ENCODE measurements around the gene AKAP12.

AKAP12 gene

DNA sequence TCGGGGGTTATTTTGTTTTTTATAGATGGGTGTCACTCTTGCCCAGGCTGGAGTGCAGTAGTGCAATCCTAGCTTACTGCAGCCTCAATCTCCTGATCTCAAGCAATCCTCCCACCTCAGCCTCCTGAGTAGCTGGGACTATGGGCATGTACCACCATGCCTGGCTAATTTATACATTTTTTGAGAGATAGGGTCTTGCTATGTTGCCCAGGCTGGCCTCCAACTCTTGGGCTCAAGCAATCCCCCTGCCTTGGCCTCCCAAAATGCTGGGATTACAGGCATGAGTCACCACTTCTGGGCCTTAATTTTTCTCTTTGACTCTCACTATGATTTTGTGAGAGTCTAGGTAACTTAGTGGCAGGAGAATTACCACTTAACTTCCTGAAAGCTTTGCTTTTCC lies 23.3 kb downstream of the AKAP12 start:
- TF ChIP-seq TAF1 (IDR thresholded peaks at IDR 0.05; ENCODE audit: borderline replicate concordance, insufficient read depth, low read length): no peak
- TF ChIP-seq POLR2AphosphoS5 (IDR thresholded peaks at IDR 0.05; ENCODE audit: low read depth, low read length): no peak
- TF ChIP-seq, protein P1, sequence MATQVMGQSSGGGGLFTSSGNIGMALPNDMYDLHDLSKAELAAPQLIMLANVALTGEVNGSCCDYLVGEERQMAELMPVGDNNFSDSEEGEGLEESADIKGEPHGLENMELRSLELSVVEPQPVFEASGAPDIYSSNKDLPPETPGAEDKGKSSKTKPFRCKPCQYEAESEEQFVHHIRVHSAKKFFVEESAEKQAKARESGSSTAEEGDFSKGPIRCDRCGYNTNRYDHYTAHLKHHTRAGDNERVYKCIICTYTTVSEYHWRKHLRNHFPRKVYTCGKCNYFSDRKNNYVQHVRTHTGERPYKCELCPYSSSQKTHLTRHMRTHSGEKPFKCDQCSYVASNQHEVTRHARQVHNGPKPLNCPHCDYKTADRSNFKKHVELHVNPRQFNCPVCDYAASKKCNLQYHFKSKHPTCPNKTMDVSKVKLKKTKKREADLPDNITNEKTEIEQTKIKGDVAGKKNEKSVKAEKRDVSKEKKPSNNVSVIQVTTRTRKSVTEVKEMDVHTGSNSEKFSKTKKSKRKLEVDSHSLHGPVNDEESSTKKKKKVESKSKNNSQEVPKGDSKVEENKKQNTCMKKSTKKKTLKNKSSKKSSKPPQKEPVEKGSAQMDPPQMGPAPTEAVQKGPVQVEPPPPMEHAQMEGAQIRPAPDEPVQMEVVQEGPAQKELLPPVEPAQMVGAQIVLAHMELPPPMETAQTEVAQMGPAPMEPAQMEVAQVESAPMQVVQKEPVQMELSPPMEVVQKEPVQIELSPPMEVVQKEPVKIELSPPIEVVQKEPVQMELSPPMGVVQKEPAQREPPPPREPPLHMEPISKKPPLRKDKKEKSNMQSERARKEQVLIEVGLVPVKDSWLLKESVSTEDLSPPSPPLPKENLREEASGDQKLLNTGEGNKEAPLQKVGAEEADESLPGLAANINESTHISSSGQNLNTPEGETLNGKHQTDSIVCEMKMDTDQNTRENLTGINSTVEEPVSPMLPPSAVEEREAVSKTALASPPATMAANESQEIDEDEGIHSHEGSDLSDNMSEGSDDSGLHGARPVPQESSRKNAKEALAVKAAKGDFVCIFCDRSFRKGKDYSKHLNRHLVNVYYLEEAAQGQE (IDR thresholded peaks at IDR 0.05; ENCODE audit: insufficient read depth in 1 of 2, low read depth in 2 of 2, low read length in 2 of 2): no peak
- TF ChIP-seq SIN3A (IDR thresholded peaks at IDR 0.05; ENCODE audit: borderline replicate concordance, insufficient read depth, low read length): no peak
- TF ChIP-seq FOXP2 (optimal IDR thresholded peaks at IDR 0.05; ENCODE audit: borderline replicate concordance, extremely low read depth, extremely low read length, insufficient read depth): no peak

DNA sequence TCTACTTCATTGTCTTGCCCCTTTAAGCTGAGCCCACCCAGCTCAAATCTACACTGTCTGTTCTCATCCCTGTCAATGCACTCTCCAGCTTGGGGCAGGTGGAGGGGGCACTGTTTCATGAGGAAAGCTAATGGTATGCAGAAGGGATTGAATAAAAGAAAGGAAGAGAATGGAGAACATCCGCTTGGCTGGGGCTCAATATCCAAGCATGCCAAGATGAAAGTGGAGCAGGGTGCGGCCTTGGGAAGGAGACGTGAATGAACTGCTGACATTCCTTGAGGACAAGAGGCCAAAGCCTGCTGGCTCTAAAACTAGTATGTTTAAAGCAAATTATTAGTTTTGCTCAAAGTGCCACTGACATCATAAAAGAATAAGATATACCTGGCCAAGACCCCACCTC lies 24.2 kb downstream of the AKAP12 start:
- TF ChIP-seq TAF1 (IDR thresholded peaks at IDR 0.05; ENCODE audit: borderline replicate concordance, insufficient read depth, low read length): no peak
- TF ChIP-seq, protein P1 (IDR thresholded peaks at IDR 0.05; ENCODE audit: insufficient read depth in 1 of 2, low read depth in 2 of 2, low read length in 2 of 2): no peak
- no peak for TF ChIP-seq SIN3A (IDR thresholded peaks at IDR 0.05; ENCODE audit: borderline replicate concordance, insufficient read depth, low read length)
- no peak for TF ChIP-seq FOXP2 (optimal IDR thresholded peaks at IDR 0.05; ENCODE audit: borderline replicate concordance, extremely low read depth, extremely low read length, insufficient read depth)
- no peak for TF ChIP-seq POLR2AphosphoS5 (IDR thresholded peaks at IDR 0.05; ENCODE audit: low read depth, low read length)

DNA sequence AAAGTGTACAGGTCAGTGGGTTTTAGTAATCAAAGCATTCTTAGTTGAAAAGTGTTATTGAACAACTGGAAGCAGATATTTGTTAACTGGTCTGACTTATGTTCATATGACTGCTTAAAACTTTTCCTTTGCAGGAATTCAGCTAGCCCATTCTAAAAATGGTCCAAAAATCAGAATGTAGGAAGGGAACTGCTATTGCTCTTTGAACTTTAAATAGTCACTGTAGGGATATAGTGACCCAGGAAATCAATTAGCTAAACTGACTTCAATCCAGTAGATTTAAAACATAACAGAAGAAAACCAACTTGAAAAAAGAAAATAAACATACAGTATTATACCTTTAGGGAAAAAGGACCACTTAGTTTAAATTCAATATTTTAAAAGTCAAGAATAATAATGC lies 25.5 kb downstream of the AKAP12 start:
- TF ChIP-seq SIN3A (IDR thresholded peaks at IDR 0.05; ENCODE audit: borderline replicate concordance, insufficient read depth, low read length) (no peak), TAF1 (IDR thresholded peaks at IDR 0.05; ENCODE audit: borderline replicate concordance, insufficient read depth, low read length) (no peak)
- TF ChIP-seq, protein P1 (IDR thresholded peaks at IDR 0.05; ENCODE audit: insufficient read depth in 1 of 2, low read depth in 2 of 2, low read length in 2 of 2): no peak

DNA sequence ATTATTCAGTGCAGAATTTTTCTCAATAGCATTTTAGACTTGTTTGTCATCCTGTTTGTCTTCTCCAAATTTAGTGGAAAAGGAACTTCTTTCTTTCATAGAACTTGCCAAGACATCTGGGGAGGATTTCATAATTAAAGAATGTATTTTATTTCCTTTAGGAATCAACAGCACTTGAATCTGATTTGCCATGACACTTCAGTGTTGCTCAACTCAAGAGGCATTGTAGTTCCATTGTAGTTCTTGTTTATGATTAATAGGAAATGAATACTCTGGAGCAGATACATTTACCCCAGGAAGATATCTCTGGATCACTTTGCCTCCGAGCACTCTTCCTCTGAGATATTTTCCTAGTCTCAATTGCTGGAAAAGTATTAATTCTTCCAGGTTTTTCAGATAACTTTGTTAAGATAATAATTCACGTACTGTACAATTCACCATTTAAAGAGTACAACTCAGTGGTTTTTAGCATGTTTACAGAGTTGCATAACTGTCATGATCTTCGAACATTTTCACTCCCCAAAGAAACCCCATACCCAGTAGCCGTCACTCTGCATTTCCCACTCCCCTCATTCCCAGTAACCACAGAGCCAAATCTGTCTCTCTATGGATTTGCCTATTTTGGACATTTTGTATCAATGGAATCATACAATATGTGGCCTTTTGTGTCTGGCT lies 29.7 kb downstream of the AKAP12 start:
- TF ChIP-seq FOXP2 (optimal IDR thresholded peaks at IDR 0.05; ENCODE audit: borderline replicate concordance, extremely low read depth, extremely low read length, insufficient read depth): no peak
- TF ChIP-seq POLR2AphosphoS5 (IDR thresholded peaks at IDR 0.05; ENCODE audit: low read depth, low read length): no peak
- TF ChIP-seq TAF1 (IDR thresholded peaks at IDR 0.05; ENCODE audit: borderline replicate concordance, insufficient read depth, low read length): no peak
- TF ChIP-seq, protein P1 (IDR thresholded peaks at IDR 0.05; ENCODE audit: insufficient read depth in 1 of 2, low read depth in 2 of 2, low read length in 2 of 2): no peak
- no peak for TF ChIP-seq SIN3A (IDR thresholded peaks at IDR 0.05; ENCODE audit: borderline replicate concordance, insufficient read depth, low read length)

DNA sequence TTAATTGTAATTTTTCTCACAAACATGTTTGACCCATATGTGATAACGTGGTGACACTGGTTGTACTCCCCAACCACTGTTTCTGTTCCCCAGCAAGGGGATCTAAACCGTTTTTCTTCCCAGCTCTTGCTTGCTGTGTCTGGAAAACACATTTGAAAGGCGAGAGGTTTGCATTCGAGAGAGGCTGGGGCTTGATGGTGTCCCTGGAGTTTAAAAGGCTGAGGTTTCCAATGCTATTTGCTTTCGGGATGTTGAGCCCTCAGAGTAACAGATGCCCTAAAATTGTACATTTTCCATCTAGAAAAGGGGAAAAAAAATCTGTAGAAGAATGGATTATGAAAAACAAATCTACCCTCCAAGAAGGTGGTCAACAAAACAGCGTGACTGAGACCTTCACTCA lies 35.4 kb downstream of the AKAP12 start:
- no peak for TF ChIP-seq SIN3A (IDR thresholded peaks at IDR 0.05; ENCODE audit: borderline replicate concordance, insufficient read depth, low read length)

All from PFSK-1 (cell line).